Dedifferentiated amniotic fluid mesenchymal stem cell (primary cell): Measurements from ENCODE around the gene ASCL1.

Experiments used
- DNase-seq: peaks from one replicate; pipeline ENCODE4 v3.0.0-alpha.2; 2016; ENCODE audit errors: extremely low spot score

ASCL1 gene

DNA sequence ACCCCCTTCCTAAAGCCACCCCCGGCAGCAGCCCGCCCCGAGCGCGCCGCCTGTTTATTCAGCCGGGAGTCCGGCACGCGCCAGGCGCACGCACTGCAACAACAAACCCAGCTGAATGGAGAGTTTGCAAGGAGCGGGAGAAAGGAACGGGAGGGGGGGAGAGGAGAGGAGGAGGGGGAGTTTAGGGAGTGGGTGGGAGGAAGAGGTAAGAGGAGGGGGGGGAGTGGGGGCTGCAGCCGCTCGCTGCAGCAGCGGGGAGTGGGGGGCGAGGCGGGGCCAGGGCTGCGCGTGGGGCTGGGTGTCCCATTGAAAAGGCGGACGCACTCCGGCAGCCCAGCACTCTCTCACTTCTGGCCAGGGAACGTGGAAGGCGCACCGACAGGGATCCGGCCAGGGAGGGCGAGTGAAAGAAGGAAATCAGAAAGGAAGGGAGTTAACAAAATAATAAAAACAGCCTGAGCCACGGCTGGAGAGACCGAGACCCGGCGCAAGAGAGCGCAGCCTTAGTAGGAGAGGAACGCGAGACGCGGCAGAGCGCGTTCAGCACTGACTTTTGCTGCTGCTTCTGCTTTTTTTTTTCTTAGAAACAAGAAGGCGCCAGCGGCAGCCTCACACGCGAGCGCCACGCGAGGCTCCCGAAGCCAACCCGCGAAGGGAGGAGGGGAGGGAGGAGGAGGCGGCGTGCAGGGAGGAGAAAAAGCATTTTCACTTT lies at the start of gene ASCL1:
Gene ASCL1 (plus strand): TSS at position 336 of the 712 bp plus-strand sequence. CDS start 571 bp downstream, outside the sequence.
- peak; percentile 17 for DNase-seq

DNA sequence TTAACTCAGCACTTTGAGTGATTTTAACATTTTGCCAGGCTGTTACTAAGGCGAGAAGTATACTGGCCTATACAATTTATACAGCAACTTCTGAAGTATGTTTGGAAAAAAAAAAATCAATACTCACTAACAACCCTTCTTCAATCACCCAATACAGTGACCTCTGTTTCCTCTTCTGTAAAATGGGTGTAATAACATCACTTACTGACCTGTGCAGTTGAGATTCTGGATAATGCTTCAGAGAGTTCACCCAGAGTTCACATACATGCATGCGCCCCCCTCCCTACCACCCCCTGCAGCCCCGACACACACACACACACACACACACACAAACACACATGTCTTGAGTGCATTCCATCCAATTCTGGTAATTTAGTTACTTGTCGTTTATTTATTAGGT lies 49.6 kb upstream of the ASCL1 start:
- no peak for DNase-seq

DNA sequence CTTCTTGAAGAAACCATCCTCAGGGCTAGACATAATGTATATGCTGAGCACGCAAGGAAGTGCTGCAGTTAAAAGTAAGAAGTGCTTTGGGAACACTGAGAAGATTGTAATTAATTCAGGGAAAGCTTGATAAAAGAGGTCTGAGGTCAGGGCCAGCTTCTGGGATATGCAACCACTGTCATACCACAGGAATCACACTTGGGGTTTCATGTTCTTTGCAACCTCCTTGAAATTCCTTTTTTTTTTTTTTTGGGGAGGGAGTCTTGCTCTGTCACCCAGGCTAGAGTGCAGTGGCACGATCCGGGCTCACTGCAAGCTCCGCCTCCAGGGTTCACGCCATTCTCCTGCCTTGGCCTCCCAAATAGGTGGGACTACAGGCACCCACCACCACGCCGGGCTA lies 47.3 kb upstream of the ASCL1 start:
- DNase-seq = no peak

- no peak for DNase-seq
Measured at GRCh38 chr12:102910792-102911191, 46.7 kb upstream of the ASCL1 start.

GRCh38 chr12:102911320-102911719 lies 46.2 kb upstream of the ASCL1 start:
- DNase-seq = no peak

DNA sequence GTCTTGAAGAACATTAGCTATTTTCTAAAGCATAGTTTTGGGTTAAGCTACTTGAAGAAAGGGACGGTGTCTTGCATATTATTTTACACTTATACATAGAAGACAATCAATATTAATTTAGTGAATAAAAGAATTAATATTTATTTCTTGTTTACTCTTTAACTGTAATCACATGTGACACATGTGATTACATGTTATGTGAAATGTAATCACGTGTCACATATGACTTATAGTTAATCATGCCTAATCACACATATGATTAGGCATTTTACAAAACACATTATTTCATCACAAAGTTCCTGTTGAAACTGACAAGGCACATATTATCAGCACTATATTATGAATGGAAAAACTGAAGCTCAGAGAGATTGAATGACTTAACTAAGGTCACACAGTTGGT lies 45.2 kb upstream of the ASCL1 start:
- DNase-seq = no peak

DNA sequence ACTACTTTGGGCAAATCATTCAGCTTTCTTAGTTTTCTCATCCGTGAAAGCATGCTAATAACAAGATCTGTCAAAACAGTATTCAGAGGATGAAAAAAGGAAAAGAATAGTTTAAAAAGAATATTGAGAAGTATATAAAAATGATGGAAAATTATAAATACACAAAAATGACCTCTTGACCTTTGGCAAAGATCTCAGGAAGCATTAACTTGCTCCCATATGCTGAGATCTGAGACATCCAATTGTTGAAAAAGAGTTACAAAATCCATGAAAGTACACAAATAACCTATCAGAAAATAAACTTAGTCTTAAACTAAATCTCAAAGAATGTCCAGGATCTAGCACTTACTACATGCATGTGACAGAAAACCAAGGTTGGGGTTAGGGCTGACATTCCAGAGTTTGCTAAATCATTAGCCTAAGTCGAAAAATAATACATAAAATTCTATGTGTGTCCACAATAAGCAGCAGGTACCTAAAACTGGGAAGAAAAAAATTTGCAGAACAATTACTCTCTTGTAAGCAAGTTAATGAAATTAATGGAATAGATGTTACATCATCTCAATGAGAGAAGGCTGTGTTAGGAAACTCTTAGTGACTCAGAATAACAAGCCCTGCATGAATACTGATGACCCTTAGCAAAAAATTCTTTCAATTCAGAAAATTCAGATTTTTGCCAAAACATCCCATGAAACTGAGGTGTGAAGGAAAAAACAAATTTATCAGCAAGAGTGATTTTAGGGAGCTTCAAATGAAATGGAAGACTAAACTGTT lies 43.8 kb upstream of the ASCL1 start:
- no peak for DNase-seq

DNA sequence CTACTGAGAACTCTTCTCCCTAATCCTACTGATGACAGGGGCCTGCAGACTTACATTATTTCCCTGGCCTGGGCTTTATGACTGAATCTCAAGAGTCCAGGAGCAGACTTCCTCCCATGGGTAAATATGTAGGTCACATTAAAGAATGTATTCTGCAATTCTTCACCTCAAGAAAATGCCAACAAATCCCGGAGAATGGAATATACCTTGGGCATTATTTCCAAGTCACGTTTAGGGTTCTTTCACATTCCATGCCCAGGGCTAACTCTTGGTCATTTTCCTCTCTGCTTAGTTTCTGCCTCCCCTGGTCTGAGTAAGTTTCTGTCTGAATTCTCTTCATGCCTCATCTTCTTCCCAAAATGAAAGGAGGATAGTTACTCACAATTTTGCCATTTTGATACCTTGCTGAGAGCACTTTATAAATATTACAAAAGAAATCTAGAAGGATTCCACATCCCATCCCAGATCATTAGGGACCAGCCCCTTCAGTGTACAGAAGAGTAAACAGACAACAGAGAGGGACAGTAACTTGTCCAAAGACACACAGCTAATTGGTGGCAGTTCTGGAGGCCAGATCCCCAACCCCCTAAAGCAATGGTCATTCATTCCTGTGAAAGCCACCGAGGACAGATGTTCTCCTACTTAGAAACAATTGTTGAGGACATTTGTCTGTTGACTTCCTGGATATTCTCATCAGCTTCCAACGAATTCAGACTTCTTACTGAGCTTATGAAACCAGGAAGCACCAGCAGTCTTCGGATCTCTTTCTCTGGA lies 41.0 kb upstream of the ASCL1 start:
- DNase-seq = no peak

DNA sequence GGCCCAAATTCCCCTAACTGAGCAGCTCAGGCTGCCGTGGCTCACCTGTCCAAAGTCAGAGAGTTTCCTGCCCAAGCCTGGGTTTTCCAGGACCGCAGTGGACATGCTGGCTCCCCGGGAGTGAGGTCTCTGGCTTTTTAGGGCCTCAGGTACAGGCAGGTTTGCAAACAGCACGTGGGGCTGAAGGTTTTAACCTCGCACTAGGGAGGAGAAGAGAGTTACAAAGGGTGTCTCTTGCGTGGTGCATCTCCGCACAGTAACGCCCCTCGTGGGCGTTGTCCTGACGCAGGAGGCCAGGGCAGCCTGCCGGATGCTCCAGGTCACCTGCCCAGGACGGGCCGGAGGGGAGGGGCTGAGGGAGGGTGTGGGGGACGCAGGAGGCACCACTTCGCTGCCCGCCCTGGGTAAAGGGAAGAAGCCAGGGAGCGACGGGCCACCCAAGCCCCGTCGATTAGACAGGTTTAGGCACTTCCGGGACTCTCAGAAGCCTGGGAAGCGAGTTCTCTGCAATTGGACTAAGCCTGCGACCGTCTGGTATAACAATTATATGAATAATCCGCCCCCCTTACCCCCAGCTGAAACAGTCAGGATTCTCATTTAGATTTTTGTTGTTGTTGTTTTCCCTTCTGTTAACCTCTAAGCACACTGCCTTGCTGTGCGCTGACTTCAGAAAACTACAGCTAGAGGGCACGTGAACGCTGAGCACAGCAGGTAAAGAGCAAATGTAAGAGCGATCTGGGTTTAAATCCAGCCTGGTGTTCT lies 40.3 kb upstream of the ASCL1 start, which contains the start of gene PAH:
Gene PAH (minus strand): TSS at position 219 of the 762 bp plus-strand sequence. CDS start 114 bp downstream, at position 105.
- DNase-seq = no peak

DNA sequence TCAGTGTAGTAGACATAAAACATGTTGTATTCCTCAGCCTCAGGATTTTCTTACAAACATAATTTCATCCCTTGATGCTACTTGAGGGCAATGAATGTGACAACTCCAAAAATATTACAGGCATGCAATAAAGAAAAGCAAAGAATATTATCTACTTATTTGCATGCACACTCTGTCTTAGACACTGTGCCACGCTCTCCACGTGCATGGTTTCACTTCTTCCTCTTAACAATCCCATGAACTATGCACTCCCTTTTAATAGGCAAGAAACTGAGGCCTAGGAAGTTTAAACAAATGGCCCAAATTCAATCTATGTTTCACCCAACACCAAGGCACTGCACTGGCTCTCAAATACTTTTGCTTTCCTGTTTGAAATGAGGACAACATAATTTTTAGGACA lies 38.6 kb upstream of the ASCL1 start:
- no peak for DNase-seq

- DNase-seq = no peak
Measured at GRCh38 chr12:102920271-102920670, 37.2 kb upstream of the ASCL1 start.

DNA sequence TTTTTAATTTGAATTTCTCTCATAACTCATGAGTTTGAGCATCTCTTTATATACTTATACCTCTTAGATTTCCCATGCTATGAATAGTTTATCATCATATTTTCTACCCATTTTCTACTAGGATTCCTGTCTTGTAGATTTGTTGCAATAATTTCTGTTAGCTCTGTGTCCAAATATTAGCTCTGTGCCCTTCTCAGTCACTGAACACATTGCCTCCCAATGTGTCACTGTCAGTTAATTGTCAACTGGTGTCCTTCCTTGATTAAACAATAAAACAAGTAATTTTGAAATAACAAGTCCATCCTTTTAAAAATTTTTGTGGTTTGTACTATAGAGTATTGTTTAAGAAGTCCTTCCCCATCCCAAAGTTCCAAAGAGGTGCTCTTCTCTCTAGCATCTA lies 36.2 kb upstream of the ASCL1 start:
- DNase-seq = no peak

DNA sequence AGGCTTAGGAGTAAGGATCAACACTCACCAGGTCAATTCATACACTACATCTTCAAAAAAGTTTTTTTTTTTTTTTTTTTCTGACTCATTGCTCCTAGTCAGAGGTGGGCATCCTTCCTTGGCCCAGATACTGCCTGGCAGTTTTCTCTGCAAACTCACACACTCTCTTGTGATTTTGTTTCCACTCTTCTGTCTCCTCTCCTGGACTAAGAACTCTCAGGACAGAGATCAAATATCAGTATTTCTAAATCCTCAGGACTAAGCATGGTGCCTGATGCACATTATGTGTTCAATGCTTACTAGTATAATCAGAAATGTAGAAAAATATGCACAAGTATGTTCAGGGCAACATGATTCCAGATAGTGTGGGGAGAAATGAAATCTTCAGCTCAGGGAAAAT lies 30.3 kb upstream of the ASCL1 start:
- DNase-seq = no peak

DNA sequence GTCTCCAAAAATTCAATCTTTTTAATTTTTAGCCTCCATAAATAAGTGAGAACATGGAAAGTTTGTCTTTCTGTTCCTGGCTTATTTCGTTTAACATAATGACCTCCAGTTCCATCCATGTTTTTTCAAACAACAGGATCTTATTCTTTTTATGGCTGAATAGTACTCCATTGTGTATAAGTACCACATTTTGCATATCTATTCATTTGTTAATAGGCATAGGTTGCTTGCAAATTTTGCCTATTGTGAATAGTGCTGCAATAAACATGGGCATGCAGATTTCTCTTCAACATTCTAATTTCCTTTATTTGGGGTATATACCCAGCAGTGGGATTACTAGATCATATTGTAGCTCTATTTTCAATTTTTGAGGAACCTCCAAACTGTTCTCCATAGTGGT lies 24.3 kb upstream of the ASCL1 start:
- DNase-seq = no peak

- no peak for DNase-seq
Measured at GRCh38 chr12:102939059-102939458, 18.4 kb upstream of the ASCL1 start.

DNA sequence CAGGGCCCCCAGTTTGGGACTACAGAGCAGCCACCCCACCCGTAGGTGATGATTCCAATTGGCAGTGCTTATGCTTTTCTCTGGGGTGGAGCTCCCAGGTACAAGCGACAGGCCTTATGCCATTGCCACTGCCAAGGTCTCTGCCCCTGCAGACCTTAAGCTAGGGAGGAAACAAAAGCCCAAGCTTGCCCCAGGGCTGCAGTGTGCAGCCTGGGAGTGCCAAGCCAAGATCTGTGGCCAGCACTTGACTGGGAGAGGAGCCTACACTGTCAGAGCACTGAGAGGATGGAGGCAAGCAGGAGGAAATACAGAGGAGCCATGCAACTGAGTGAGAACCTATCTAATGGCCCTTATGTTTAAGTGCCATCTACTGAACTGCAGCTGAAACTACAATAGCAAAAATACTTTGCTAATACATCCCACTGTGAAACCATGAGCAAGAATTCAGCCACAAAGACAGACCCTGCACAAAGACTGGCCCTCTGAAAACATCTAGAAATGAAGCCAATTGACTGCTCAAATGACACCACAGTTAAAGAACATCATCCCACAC lies 17.7 kb upstream of the ASCL1 start:
- DNase-seq = no peak

GRCh38 chr12:102946042-102946441 lies 11.4 kb upstream of the ASCL1 start:
- no peak for DNase-seq

DNA sequence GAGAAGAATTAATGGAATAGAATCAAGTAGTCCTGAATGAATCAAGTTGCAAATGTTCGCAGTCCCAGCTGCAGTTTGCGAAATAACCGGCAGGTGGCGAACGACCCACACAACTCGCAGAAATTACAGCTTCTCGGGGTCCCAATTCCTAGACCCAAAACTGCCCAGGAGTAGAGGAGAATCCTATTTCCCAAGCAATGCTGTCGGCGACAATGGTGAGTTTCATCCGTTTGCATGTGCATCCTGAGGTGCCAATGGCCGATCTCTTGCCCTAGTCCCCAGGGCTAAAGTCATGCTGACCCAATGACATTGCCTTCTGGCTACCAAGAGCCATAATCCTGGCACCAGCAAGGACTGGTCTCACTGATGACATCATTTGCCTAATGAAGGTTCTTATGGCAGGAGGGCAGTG lies 8.5 kb upstream of the ASCL1 start:
- no peak for DNase-seq

GRCh38 chr12:102950107-102950949 lies 7.1 kb upstream of the ASCL1 start:
- DNase-seq = no peak

GRCh38 chr12:102950950-102951619 lies 6.4 kb upstream of the ASCL1 start:
- DNase-seq = no peak
